ENCODE results near the gene ZNF362.

Gene ZNF362

GRCh38 chr1:33246171-33246570, 10.1 kb upstream of the ZNF362 start:
- no peak for DNase-seq

DNA sequence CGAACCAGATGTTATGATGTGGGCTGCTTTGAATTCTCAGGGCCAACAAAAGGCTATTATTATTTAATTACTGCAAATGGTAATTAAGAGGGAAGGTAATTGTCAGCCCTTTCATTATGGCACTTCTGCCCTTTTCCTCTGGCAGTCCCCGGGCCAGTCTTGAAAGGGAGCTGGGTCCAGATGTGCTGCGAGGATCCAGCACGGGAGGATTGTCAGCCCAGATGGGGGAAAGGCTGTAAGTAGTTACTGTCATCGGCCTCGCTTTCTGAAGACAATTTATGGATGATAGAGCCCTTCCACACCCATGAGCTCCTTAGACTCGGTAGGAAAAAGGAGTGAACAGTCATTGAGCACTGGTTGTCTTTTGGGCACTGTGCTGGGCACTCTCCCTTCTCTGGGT, 8.7 kb upstream of the ZNF362 start:
- DNase-seq, result no peak

DNA sequence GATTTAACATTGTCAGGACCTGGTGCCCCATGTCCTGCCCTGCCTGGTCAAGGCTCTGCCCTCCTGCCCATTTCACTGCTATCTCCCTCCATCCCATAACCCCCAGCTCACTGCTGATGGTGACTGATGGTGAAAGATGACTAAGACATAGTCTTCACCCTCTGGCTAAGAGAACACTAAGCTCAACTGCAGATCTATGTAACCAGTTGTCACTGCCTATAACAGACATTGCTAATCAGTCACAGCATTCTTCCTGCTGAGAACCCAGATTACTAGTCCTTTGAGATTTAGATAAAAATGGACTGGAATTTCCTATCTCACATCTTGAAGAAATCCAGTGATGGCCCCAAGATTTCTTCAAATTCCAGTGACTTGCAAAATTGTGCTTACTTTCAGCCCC, 8.0 kb upstream of the ZNF362 start:
- no peak for DNase-seq

DNA sequence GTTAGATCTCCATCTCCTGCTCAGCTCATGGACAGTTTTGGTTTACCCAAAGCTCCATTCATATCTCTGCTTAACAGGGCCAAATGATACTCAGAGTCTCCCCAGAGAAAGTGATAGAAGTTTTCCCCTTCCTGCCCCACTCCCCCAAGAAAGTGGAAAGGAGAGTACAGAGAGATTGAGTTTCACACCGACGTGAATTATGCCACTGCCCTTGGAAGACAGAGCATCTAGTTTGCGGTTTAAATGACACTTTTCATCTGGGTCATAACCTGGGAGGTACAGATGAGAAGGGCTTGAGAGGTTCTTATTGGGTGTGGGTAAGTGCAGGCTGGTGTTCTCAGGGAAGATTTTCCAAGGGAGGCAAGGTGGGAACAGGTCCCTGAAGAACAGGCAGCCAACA, 6.9 kb upstream of the ZNF362 start:
- DNase-seq, result no peak

DNA sequence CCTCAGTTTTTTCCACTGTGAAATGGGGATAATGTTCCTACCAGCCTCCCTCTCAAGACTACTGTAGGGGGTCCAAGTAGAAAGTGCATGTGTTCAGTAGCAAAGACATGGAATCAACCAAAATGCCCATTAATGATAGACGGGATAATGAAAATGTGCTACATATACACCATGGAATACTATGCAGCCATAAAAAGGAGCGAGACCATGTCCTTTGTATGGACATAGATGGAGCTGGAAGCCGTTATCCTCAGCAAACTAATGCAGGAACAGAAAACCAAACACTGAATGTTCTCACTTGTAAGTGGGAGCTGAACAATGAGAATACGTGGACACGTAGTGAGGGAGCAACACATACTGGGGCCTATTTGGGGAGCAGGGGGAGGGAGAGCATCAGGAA, 6.1 kb upstream of the ZNF362 start:
- DNase-seq, result no peak

DNA sequence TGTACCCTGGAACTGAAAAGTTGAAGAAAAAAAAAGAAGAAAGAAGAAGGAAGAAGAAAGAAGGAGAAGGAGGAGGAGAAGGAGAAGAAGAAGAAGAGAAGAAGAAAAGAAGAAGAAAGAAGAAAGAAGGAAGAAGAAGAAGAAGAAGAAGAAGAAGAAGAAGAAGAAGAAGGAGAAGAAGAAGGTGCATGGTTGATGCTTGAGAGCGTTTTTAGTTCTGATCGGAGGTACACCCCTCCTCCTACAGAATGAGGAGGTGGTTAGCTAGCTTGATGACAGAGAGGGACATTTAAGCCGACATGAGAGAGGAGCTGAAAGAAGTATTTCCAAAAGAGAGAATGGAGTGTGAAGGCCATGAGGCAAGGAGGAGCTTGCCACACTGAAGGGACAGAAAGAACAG, 5.6 kb upstream of the ZNF362 start:
- no peak for DNase-seq

DNA sequence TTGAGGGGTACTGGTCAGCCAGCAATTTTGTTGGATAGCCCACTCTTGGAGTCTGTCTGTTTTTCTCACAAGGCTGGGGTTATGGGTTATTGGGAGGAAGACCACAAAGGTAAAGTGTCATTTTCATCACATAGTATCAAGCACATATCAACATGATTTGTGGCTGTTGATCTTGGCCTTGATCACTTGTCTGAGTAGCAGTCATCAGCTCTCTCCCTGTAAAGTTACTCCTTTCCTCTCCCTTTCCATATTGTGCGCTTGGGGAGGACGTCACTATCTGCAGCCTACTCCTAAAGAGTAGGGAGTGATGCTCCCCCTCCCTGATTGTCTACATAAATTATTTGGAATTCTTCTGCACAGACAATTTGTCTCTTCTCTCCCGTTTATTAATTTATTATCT, 1.8 kb upstream of the ZNF362 start:
- no peak for DNase-seq

DNA sequence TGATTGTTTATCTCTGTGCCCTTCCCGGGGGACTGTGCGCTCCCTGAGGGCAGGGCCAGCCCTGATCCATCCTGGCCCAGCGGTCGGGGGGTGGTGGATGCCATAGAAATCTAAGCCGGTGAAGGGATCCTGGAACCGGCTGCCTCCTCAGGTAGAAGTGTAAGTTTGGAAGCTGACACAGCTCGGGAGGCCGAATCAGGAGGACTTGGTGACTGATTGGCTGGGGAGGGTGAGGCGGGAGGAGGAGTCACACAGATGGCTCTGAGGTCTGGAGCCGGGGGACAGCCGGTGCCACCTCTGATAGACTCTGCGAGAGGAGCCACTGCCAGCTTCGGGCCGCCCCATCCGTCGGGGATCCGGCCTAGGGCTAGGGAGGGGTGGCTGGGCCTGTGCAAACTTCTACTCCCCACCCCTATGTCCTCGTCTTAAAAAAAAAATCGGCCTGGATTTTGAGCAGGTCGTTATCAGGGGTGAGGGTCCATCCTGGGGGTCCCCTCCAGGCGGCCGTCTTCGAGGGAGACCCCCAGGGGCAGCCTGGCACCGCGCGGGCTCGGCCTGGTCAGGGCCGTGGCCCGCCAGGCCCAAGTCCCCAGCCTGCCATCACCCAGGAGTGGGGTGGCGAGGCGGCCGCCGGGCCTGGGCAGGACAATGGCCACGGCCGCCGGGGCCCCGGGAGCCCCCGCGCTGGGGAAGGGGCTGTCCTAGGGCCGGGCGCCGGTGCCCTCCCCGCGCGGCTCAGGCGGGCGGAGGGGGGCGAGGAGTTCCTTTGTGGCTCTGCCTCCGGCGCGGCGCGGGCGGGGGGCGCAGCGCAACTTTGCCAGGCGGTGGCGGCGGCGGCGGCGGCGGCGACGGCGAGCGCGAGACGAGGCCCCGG, 708 bp upstream of the ZNF362 start:
- DNase-seq, result no peak

DNA sequence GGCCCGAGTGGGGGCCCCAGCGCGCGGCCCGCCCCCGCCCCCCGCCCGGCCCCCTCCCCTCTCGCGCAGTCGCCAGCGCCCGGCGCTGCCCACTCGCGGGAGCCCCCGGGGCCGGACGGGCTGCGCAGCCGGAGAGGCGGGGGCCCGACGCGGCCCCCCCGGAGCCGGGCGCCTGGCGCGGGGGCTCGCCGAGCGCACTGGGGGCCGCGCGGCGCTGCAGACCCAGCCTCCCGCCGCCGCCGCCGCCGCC, 146 bp upstream of the ZNF362 start:
- DNase-seq, result no peak

DNA sequence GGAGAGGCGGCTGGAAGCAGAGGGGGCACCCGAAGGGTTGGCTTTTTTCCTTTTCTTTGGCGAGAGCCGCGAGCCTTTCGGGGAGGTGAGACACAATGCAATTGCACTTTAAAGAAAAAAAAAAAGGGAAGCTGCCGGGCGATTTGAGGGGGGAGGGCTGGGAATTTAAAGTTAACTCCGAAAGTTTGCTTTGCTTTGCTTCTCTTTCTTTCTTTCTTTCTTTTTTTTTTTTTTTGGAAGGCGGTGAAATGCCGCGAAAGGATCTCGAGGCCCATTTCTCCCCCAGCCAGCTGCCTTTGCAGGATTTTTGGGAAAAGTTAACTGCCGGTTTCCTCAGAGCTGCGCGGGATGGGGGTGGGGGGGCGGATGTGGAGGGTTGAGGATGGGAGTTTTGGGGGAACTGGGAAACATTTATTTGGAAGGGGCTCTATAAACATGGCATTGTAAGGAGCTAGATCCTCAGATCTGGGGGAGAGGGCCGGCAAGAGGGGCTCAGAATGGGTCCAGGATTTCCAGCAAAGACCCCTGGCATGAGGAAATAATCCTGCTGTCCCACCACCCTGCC, 997 bp downstream of the ZNF362 start:
- DNase-seq, result no peak

- DNase-seq, result no peak
These were observed 1.8 kb downstream of the ZNF362 start for GRCh38 chr1:33257772-33258712.

GRCh38 chr1:33258788-33259274, 2.5 kb downstream of the ZNF362 start:
- no peak for DNase-seq

DNA sequence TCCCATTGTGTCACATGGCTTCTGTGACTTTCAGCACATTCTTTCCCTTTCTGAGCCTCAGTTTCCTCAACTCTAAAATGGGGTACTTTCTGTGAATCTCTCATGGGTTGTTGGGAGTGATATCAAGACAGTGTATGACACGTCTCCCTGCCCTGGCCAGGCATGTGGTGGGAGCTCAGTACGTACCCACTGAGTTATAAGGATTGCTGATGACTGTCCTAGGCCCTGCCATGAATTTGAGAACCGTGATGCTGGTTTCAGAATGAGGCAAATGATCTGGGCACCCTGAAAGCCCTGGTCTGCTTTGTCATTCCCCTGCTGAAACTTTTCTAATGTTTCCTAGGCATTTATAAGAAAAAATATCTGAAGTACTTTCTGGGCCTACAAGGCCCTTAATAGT, 3.6 kb downstream of the ZNF362 start:
- no peak for DNase-seq

DNA sequence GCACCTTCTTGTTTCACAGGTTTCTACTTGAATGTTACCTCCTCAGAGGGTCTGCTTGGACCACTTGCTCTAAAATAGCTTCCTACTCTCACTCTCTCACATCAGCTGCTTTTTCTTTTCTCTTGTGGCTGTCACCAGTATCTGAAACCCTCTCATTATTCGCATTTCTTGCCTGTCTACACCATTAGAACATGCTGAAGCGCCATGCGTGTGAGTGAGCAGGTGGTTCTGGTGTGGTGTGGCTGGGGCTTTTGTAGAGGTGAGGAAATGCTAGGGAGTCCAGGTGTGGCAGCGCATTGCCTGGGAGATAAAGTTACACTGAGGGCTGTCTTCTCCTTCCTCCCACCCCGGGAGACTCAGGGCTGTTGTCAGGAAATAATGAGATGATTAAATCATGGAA, 4.1 kb downstream of the ZNF362 start:
- peak; percentile 56 for DNase-seq

- no peak for DNase-seq
These were observed 5.1 kb downstream of the ZNF362 start for GRCh38 chr1:33261344-33261743.

GRCh38 chr1:33263890-33264504, 7.7 kb downstream of the ZNF362 start:
- DNase-seq, result no peak

GRCh38 chr1:33265780-33266605, 9.7 kb downstream of the ZNF362 start:
- no peak for DNase-seq

GRCh38 chr1:33266766-33267165, 10.5 kb downstream of the ZNF362 start:
- DNase-seq, result no peak

DNA sequence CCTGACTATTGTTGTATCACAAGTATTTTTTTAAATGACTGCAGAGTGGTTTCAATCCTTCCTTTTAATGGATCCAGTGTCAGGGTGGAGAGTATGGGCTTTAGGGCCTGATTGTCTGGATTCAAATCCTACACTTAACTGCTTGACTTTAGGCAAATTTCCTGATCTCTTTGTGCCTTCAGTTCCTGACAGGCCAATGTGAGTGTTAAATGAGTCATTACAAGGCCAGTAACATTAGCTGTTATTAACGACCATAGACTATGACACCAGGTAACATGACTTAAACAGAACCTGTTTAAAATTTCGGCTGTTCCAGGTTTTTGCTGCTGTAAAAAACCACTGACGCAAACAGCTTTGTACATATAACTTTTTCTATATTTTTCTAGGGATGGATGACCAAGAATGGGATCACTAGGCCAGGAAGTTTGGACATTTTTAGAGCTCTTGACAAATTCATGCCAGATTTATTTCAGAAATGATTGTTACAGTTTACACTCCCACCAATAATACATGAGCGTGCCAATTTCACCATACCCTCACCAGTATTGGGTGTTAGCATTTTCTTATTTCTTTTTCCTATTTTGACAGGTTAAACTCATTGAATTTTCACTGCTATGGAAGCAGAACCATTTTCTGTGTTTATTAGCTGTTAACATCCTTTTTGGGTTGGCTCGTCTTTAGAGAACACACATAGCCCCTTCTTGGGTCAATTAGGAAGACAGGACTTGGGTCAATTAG, 11.3 kb downstream of the ZNF362 start:
- DNase-seq, result no peak

DNA sequence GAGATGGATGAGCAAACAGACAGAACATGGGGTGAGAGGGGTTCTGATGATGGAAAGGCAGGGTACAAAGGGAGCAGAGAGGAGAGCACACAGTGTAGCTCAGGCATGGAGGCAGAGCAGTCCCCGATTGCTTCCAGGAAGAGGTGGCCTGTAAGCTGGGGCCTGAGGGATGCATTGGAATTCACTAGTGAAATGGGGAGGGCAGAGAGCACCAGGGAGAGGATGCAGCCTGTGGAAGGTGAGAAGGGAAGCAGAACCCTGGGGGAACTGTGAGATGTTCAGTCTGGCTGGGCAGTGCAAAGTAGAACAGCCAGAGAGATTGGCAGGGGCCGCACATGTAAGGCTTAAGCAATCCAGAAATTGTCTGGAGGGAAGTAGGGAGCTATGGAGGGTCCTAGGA, 12.2 kb downstream of the ZNF362 start:
- DNase-seq, result no peak

- no peak for DNase-seq
These were observed 12.8 kb downstream of the ZNF362 start for GRCh38 chr1:33268927-33269610.
